Measurements from ENCODE around the gene MAP2. TPM values are rescaled to one million over a fixed set of nuclear protein-coding genes. Genes with fewer than 3 reads are reported as not detected.

The MAP2 gene
- total and polyA plus RNA-seq, 10 of the 15 experiments (the other 5 are each of a cell fraction or from before 2014, with no cell fraction given): 0.01 TPM; not detected in 9

- no peaks in the 10 kb centered on the region for H3K36me3 ChIP-seq (ENCODE audit: control insufficient read depth in 2 of 2, insufficient read depth in 2 of 2, low read length in 1 of 2)
- POLR2A ChIA-PET: no interaction called here
- no peak overlapping the region for H3K4me2 ChIP-seq (ENCODE audit: control insufficient read depth, insufficient read depth)
Observed at GRCh38 chr2:209469481-209469880, 45.6 kb downstream of the MAP2 start.

GRCh38 chr2:209470466-209470865 is 46.6 kb downstream of the MAP2 start:
- in situ Hi-C loops (cut with MboI): no loop called here
- Histone ChIP-seq H3K4me2 (ENCODE audit: control insufficient read depth, insufficient read depth) (no peak overlapping the region), H4K20me1 (ENCODE audit: control insufficient read depth, insufficient read depth) (no peaks in the 10 kb centered on the region), H3K36me3 (ENCODE audit: control insufficient read depth in 2 of 2, insufficient read depth in 2 of 2, low read length in 1 of 2) (no peaks in the 10 kb centered on the region), H3K27ac (ENCODE audit: control insufficient read depth, insufficient read depth) (no peak overlapping the region), H3K4me1 (ENCODE audit: control insufficient read depth, insufficient read depth, low read length) (no peaks in the 10 kb centered on the region), H3K27me3 (replicated peaks in 1 of 2; ENCODE audit: control insufficient read depth in 2 of 2, insufficient read depth in 2 of 2, low read length in 1 of 2) (no peaks in the 10 kb centered on the region), H3K79me2 (ENCODE audit: control insufficient read depth, insufficient read depth, low read length) (no peaks in the 10 kb centered on the region), H2AFZ (ENCODE audit: control insufficient read depth, low read depth, low read length) (no peak overlapping the region), H3K9me3 (replicated peaks; ENCODE audit: control insufficient read depth, insufficient read depth, low read length) (no peaks in the 10 kb centered on the region), H3K9ac (ENCODE audit: control insufficient read depth, insufficient read depth, low read length) (no peak overlapping the region), H3K4me3 (no peak overlapping the region)
- WGBS (ENCODE audit: insufficient coverage, insufficient replicate concordance, low lambda C conversion rate, missing lambda C conversion rate): 47% methylated on average over 2 of the region's 2 CpGs
- ChIA-PET CTCF (no interaction called here), SMC1A (ENCODE audit: uncharacterized antibody, unreplicated experiment) (no interaction called here), POLR2A (no interaction called here), RAD21 (ENCODE audit: unreplicated experiment) (no interaction called here)
- DNase-seq (ENCODE audit: low read depth, low spot score) (no peak), ATAC-seq (no peak), FAIRE-seq (no peak)
- intact Hi-C loops (cut with micrococcal nuclease; ENCODE audit: unreplicated experiment): no loop called here
- no TSS peak for BruUV-seq (replicated peaks)
- TF ChIP-seq ZBTB40 (IDR thresholded peaks at IDR 0.05; ENCODE audit: borderline replicate concordance) (no peak), CREM (IDR thresholded peaks at IDR 0.05; ENCODE audit: low read depth) (no peak), SKIL (IDR thresholded peaks at IDR 0.05; ENCODE audit: low read depth, poor library complexity, severe bottlenecking) (no peak), IKZF2 (IDR thresholded peaks at IDR 0.05) (no peak), MEF2B (IDR thresholded peaks at IDR 0.05; ENCODE audit: partially characterized antibody, poor library complexity, severe bottlenecking) (no peak), KDM1A (IDR thresholded peaks at IDR 0.05; ENCODE audit: borderline replicate concordance) (no peak)

More at GRCh38 chr2:209469481-209469880, 45.6 kb downstream of the MAP2 start:
- H2AFZ ChIP-seq (ENCODE audit: control insufficient read depth, low read depth, low read length): no peak overlapping the region
- H3K9me3 ChIP-seq (replicated peaks; ENCODE audit: control insufficient read depth, insufficient read depth, low read length): no peaks in the 10 kb centered on the region
- H3K79me2 ChIP-seq (ENCODE audit: control insufficient read depth, insufficient read depth, low read length): no peaks in the 10 kb centered on the region
- H3K27ac ChIP-seq (ENCODE audit: control insufficient read depth, insufficient read depth): no peak overlapping the region
- no peak for FAIRE-seq
- in situ Hi-C loops (cut with MboI): no loop called here
- DNase-seq (ENCODE audit: low read depth, low spot score): no peak
- ChIA-PET RAD21 (ENCODE audit: unreplicated experiment) (no interaction called here), CTCF (no interaction called here), SMC1A (ENCODE audit: uncharacterized antibody, unreplicated experiment) (no interaction called here)
- no TSS peak for BruUV-seq (replicated peaks)
- ATAC-seq: no peak
- H3K4me1 ChIP-seq (ENCODE audit: control insufficient read depth, insufficient read depth, low read length): no peaks in the 10 kb centered on the region
- no peak overlapping the region for H3K9ac ChIP-seq (ENCODE audit: control insufficient read depth, insufficient read depth, low read length)
- TF ChIP-seq MEF2A (IDR thresholded peaks at IDR 0.05; ENCODE audit: insufficient read depth, low read depth, low read length) (no peak), BACH1 (IDR thresholded peaks at IDR 0.05; ENCODE audit: borderline replicate concordance) (no peak), HCFC1 (IDR thresholded peaks at IDR 0.05; ENCODE audit: low read length) (no peak), ZNF217 (IDR thresholded peaks at IDR 0.05) (no peak), GATAD2B (conservative IDR thresholded peaks at IDR 0.05; ENCODE audit: low read depth) (no peak), FOXK2 (IDR thresholded peaks at IDR 0.05) (no peak), ATF2 (IDR thresholded peaks at IDR 0.05; ENCODE audit: low read length) (no peak)
- intact Hi-C loops (cut with micrococcal nuclease; ENCODE audit: unreplicated experiment): no loop called here
- H3K27me3 ChIP-seq (replicated peaks in 1 of 2; ENCODE audit: control insufficient read depth in 2 of 2, insufficient read depth in 2 of 2, low read length in 1 of 2): no peaks in the 10 kb centered on the region
- H3K4me3 ChIP-seq: no peak overlapping the region
- no peaks in the 10 kb centered on the region for H4K20me1 ChIP-seq (ENCODE audit: control insufficient read depth, insufficient read depth)

Measured in GM12878 (cell line).